Measurements from ENCODE around the gene CCDC134.

The CCDC134 gene

GRCh38 chr22:41766476-41766875 is 34.0 kb upstream of the CCDC134 start:
- DNase-seq (ENCODE audit: extremely low read depth, low read depth): no peak

GRCh38 chr22:41768430-41768829 is 32.0 kb upstream of the CCDC134 start:
- no peak for TF ChIP-seq CTCF (IDR thresholded peaks at IDR 0.05; ENCODE audit: low read depth, low read length)
- no peak for DNase-seq (ENCODE audit: extremely low read depth, low read depth)

More at GRCh38 chr22:41766476-41766875, 34.0 kb upstream of the CCDC134 start:
- no peak for TF ChIP-seq CTCF (IDR thresholded peaks at IDR 0.05; ENCODE audit: low read depth, low read length)

- TF ChIP-seq CTCF (IDR thresholded peaks at IDR 0.05; ENCODE audit: low read depth, low read length): no peak
- no peak for DNase-seq (ENCODE audit: extremely low read depth, low read depth)
These were observed 29.6 kb upstream of the CCDC134 start for GRCh38 chr22:41770715-41771468.

- no peak for TF ChIP-seq CTCF (IDR thresholded peaks at IDR 0.05; ENCODE audit: low read depth, low read length)
- no peak for DNase-seq (ENCODE audit: extremely low read depth, low read depth)
These were observed 28.3 kb upstream of the CCDC134 start for GRCh38 chr22:41772198-41772597.

- no peak for TF ChIP-seq CTCF (IDR thresholded peaks at IDR 0.05; ENCODE audit: low read depth, low read length)
- no peak for DNase-seq (ENCODE audit: extremely low read depth, low read depth)
These were observed 27.8 kb upstream of the CCDC134 start for GRCh38 chr22:41772645-41773044.

GRCh38 chr22:41775338-41775737 is 25.1 kb upstream of the CCDC134 start:
- no peak for DNase-seq (ENCODE audit: extremely low read depth, low read depth)
- TF ChIP-seq CTCF (IDR thresholded peaks at IDR 0.05; ENCODE audit: low read depth, low read length): no peak

GRCh38 chr22:41775976-41776375 is 24.5 kb upstream of the CCDC134 start:
- DNase-seq (ENCODE audit: extremely low read depth, low read depth): no peak
- no peak for TF ChIP-seq CTCF (IDR thresholded peaks at IDR 0.05; ENCODE audit: low read depth, low read length)

Measured in AG09319 (cell line).